Stimulated activated CD8-positive, alpha-beta memory T cell treated with anti-CD3 and anti-CD28 coated beads, Interleukin-7, amount 100 ng/mL, for 24 hours (primary cell): ENCODE measurements around the gene UBE2N.

Experiments used
- DNase-seq: peaks from one replicate; pipeline ENCODE4 v3.0.0-alpha.2; 2020; ENCODE audit warnings: low read depth

The UBE2N gene

DNA sequence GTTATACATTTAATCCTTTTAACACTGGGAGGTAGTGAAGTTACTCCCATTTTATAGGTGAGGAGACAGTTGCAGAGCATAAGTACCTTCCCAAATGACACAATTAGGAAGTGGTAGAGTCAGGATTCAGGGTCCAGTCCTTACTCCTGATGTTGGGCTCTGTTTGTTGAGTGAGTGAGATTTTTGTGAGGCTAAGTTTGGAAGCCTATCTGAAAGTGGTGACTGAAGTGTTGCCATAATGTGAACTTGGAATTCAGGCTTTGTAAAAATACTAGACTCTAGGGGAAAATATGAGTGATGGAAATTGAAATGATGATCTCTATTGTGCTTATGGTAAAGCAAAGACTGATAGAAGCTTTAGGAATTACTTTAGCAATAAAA, 61.8 kb downstream of the UBE2N start:
- DNase-seq, result no peak

GRCh38 chr12:93379326-93379980, 62.3 kb downstream of the UBE2N start:
- no peak for DNase-seq

DNA sequence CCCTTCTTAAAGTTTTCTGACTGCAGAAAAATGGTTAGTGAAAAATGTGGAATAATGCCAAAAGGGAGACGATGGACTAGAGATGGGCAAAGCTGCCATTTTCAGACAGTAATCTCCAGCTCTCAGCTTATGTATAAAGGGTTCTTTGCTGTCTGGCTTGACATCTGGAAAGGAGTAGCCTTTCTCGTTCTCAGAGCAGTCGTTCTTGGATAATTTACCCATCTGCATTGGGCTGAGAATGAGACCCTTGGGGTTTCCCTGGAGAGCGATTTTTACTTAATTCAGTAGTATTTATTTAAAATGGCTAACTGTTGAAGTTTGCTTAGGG, 62.8 kb downstream of the UBE2N start:
- DNase-seq, result no peak

DNA sequence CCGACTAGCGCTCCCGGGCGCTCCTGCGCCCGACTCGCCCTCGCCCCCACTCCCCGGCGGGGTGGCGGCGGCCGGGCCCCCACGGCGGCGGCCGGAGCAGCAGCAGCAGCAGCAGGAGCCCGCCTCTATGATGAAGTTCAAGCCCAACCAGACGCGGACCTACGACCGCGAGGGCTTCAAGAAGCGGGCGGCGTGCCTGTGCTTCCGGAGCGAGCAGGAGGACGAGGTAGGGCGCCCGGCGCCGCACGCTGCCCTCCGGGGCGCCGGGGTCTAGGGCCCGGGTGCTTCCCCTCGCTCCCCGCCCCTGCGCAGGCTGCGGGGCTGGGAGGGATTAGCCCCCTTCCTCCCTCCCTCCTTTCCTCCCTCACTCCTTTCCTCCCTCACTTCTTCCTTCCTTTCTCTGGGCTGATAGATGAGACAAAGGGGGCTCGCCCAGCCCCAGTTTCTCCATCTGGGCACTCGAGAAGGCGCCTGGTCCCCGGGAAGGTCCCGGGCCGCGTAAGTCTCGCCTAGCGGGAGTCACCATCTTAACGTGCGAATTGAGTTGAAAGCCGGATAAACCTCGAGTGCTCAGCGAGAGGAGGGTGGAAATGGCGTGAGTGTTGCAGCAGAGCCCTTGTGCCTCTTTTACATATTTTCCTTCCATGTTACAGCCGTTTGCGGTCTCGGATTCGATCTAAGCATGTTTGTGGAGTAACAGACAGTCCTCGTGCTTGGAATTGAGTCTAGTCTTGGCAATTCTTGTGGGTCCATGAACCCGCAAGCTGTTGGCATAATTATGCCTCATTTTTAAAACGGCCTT, 63.4 kb downstream of the UBE2N start:
- DNase-seq, result peak; percentile 21

- DNase-seq, result peak; percentile 95
Observed at GRCh38 chr12:93377252-93378195, 64.2 kb downstream of the UBE2N start, which contains the start of gene NUDT4. Gene NUDT4 (plus strand): TSS chr12:93377925. CDS start chr12:93378323, 398 bp downstream.

DNA sequence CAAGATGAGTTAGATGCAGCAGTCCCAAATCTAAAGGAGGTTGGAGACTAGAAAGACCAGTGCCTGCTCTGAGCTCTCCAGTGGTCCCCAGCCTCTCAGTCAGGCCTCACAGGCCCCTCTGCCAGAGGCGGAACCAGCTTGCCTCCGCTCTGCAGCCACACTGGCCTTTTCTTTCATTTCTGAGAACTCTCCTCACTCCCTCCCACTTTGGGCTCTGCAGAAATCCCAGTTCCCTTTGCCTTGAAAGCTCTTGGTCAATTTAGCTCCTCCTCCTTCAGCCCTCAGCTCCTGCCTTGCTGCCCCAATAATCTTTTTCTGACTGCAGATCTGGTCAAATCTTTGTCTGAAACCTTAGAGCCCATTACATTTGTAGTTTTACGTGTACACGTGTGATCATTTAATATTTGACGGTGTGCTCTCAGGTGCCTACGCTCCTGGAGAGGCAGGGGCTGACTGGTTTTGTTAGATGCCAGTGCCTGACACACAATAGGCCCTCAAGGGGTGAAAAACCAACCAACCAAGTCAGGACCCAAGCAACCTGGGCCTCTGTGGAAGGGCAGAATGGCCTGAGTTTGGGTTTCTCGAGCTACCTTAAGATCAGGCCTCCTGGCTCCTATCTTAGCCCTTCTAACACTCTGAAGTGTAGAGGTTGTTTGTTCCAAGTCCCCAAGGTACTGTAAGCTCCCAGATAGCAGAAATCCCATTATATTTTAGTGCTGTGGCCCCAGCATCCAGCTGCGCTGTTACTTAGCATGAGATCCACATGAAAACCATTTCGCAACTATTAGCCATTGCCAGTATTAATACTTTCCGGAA, 65.1 kb downstream of the UBE2N start:
- DNase-seq, result no peak

GRCh38 chr12:93375906-93376305, 65.8 kb downstream of the UBE2N start:
- no peak for DNase-seq

- DNase-seq, result no peak
Observed at GRCh38 chr12:93373961-93374656, 67.6 kb downstream of the UBE2N start.

GRCh38 chr12:93370947-93371346, 70.8 kb downstream of the UBE2N start:
- no peak for DNase-seq

DNA sequence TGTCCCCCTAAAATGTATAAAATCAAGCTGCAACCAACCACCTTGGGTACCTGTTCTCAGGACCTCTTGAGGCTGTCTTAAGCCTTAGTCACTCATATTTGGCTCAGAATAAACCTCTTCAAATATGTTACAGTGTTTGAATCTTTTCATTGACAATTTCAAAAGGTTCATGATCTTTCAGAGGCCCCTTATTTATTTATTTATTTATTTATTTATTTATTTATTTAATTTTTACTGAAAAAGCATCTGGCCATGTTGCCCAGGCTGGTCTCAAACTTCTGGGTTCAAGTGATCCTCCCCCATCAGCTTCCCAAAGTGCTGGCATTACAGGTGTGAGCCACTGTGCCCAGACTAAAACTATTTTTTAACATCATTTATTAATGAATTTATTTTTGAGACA, 72.2 kb downstream of the UBE2N start:
- no peak for DNase-seq

- no peak for DNase-seq
Observed at GRCh38 chr12:93368766-93369165, 73.0 kb downstream of the UBE2N start.

GRCh38 chr12:93366422-93366821, 75.3 kb downstream of the UBE2N start:
- no peak for DNase-seq

GRCh38 chr12:93365616-93366405, 75.9 kb downstream of the UBE2N start:
- DNase-seq, result no peak

- no peak for DNase-seq
Observed at GRCh38 chr12:93363841-93364297, 77.9 kb downstream of the UBE2N start.

GRCh38 chr12:93361151-93361919, 80.4 kb downstream of the UBE2N start:
- no peak for DNase-seq

DNA sequence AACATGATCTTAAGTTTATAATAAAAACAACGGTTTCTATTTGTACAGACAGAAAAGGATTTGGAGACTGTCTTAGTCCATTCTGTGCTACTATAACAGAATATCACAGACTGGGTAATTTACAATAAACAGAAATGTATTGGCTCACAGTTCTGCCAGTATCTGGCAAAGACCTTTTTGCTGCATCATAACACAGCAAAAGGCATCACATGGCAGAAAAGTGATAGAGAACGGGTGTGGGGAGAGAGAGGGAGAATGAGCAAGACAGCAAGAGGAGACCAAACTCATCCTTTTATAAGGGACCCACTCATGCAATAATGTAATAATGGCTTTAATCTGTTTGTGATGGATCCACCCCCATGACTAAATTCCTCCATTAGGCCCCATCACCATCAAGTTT, 81.1 kb downstream of the UBE2N start:
- DNase-seq, result no peak

DNA sequence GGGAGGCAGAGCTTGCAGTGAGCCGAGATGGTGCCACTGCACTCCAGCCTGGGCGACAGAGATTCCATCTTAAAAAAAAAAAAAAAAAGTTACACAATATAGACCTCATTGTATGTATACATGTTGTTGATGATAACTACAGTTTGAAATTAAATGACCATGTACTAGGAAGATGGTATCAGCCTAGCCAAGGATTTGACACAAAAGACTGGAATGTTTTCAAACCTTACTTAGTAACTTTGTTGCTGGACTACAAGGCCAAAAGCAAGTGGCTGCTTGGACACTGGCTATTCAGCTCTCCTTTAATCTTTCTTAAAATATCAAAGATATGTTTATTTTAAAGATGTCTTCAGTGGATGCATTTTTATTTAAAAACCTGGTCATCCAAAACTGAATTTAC, 82.9 kb downstream of the UBE2N start:
- no peak for DNase-seq

GRCh38 chr12:93358058-93358457, 83.7 kb downstream of the UBE2N start:
- DNase-seq, result no peak

DNA sequence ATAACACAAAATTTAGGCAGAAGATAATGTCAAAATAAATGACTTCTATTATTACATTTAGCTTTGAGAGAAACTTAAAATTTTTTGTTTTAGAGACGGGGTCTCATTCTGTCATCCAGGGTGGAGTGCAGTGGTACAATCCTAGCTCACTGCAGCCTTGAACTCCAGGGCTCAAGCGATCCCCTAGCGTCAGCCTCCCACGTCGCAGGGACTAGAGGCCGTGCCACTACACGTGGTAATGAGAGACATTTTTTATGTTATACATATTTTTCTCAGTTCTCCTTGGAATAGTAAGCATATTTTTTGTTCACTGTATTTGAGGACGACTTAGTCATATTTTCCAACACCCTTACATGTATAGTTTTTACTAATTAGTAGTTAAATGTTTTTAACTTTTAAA, 85.5 kb downstream of the UBE2N start:
- DNase-seq, result no peak
